Measurements from ENCODE around the gene MOB4. TPM values are rescaled to one million over a fixed set of nuclear protein-coding genes. Genes with fewer than 3 reads are reported as not detected.

MOB4 gene
- total RNA-seq, 1 experiment from 2014 or later: 20.5 TPM

DNA sequence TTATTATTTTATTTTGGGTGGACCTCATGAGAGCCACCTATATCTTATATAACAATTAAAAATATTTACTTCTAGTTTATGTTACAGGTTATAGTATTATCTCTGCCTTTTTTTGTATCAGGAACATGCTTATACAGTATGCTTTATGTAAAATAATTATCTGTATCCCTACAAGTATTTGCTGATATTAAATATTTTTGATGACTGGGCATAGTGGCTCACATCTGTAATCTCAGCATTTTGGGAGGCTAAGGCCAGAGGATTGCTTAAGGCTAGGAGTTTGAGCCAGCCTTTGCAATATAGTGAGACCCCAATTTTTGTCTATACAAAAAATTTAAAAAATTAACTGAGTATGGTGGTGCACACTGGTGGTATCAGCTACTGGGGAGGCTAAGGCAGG lies 39.6 kb downstream of the MOB4 start:
- TF ChIP-seq, protein P1, sequence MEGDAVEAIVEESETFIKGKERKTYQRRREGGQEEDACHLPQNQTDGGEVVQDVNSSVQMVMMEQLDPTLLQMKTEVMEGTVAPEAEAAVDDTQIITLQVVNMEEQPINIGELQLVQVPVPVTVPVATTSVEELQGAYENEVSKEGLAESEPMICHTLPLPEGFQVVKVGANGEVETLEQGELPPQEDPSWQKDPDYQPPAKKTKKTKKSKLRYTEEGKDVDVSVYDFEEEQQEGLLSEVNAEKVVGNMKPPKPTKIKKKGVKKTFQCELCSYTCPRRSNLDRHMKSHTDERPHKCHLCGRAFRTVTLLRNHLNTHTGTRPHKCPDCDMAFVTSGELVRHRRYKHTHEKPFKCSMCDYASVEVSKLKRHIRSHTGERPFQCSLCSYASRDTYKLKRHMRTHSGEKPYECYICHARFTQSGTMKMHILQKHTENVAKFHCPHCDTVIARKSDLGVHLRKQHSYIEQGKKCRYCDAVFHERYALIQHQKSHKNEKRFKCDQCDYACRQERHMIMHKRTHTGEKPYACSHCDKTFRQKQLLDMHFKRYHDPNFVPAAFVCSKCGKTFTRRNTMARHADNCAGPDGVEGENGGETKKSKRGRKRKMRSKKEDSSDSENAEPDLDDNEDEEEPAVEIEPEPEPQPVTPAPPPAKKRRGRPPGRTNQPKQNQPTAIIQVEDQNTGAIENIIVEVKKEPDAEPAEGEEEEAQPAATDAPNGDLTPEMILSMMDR (IDR thresholded peaks at IDR 0.05; ENCODE audit: unreplicated experiment): no peak
- H3K36me3 Mint-ChIP-seq (ENCODE audit: insufficient read depth, unreplicated experiment): peaks cover 50% of the 10 kb centered on the region
- no peaks in the 10 kb centered on the region for H3K27me3 Mint-ChIP-seq (ENCODE audit: insufficient read depth, unreplicated experiment)
- ChIA-PET CTCF (no interaction called here), POLR2A (interaction anchor here (0.6 to 1.3 kb wide), 2 partner anchors 39 to 636 kb away, joined by 3 to 4 read pairs; partner anchors contain the start of gene MOB4)
- no peaks in the 10 kb centered on the region for H3K9me3 Mint-ChIP-seq (ENCODE audit: unreplicated experiment)
- intact Hi-C loops (cut with micrococcal nuclease): loop anchor here (10.0 kb wide), 1 partner anchor 149 kb away; the partner anchor contains the start of gene MARS2
- no TSS peak for BruUV-seq (replicated peaks)
- no peak for DNase-seq (ENCODE audit: unreplicated experiment)
- no peaks in the 10 kb centered on the region for H3K4me1 Mint-ChIP-seq (ENCODE audit: insufficient read depth, unreplicated experiment)
- H3K4me3 Mint-ChIP-seq (ENCODE audit: unreplicated experiment): no peak overlapping the region
- H3K27ac Mint-ChIP-seq (ENCODE audit: low read depth, unreplicated experiment): no peak overlapping the region

DNA sequence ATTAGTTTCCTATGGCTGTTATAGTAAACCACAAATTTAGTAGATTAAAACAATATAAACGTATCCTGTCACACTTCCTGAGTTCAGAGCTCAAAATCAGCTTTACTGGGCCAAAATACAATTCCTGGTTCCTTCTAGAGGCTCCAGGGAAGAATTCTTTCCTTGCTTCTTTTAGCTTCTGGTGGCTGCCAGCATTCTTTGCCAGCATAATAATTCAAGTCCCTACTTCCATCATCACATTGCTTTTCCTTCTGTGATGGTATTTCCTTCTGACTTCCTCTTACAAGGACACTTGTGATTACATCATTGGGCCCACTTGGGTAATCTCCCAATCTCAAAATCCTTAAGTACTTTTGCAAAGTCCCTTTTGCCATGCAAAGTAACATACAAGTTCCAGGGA lies 40.6 kb downstream of the MOB4 start:
- no peak overlapping the region for H3K4me3 Mint-ChIP-seq (ENCODE audit: unreplicated experiment)
- TF ChIP-seq, protein P1 (IDR thresholded peaks at IDR 0.05; ENCODE audit: unreplicated experiment): no peak
- ChIA-PET POLR2A (interaction anchor here (0.7 kb wide), 1 partner anchor 9 kb away, joined by 3 read pairs; no protein-coding TSS in a partner anchor), CTCF (interaction anchor here (0.6 kb wide), 1 partner anchor 354 kb away, joined by 3 read pairs; no protein-coding TSS in a partner anchor)
- no peaks in the 10 kb centered on the region for H3K4me1 Mint-ChIP-seq (ENCODE audit: insufficient read depth, unreplicated experiment)
- H3K27me3 Mint-ChIP-seq (ENCODE audit: insufficient read depth, unreplicated experiment): no peaks in the 10 kb centered on the region
- peaks cover 50% of the 10 kb centered on the region for H3K36me3 Mint-ChIP-seq (ENCODE audit: insufficient read depth, unreplicated experiment)
- peak overlapping the region; percentile 17 for H3K27ac Mint-ChIP-seq (ENCODE audit: low read depth, unreplicated experiment)
- BruUV-seq (replicated peaks): no TSS peak
- intact Hi-C loops (cut with micrococcal nuclease): loop anchor here (10.0 kb wide), 1 partner anchor 148 kb away; the partner anchor contains the start of gene MARS2
- H3K9me3 Mint-ChIP-seq (ENCODE audit: unreplicated experiment): no peaks in the 10 kb centered on the region
- DNase-seq (ENCODE audit: unreplicated experiment): no peak

DNA sequence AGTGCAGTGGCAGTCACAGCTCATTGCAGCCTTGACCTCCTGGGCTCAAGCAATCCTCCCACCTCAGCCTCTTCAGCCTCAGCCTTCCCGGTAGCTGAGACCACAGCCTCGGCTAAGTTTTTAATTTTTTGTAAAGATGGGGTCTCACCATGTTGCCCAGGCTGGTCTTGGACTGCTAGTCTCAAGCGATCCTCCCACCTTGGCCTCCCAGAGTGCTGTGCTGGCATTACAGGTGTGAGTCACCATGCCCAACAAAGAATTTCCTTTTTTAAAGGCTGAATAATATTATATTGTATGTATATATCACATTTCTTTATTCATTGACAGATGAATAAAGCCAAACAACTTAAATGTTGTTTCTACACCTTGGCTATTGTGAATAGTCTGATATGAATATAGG lies 42.5 kb downstream of the MOB4 start:
- TF ChIP-seq, protein P1 (IDR thresholded peaks at IDR 0.05; ENCODE audit: unreplicated experiment): no peak
- Mint-ChIP-seq H3K27me3 (ENCODE audit: insufficient read depth, unreplicated experiment) (no peaks in the 10 kb centered on the region), H3K27ac (ENCODE audit: low read depth, unreplicated experiment) (no peak overlapping the region), H3K4me1 (ENCODE audit: insufficient read depth, unreplicated experiment) (no peaks in the 10 kb centered on the region), H3K36me3 (ENCODE audit: insufficient read depth, unreplicated experiment) (peaks cover 40% of the 10 kb centered on the region), H3K4me3 (ENCODE audit: unreplicated experiment) (no peak overlapping the region), H3K9me3 (ENCODE audit: unreplicated experiment) (no peaks in the 10 kb centered on the region)
- ChIA-PET CTCF (no interaction called here), POLR2A (interaction anchor here (0.7 kb wide), 1 partner anchor 124 kb away, joined by 3 read pairs; the partner anchor contains the start of gene SF3B1)
- BruUV-seq (replicated peaks): no TSS peak
- intact Hi-C loops (cut with micrococcal nuclease): loop anchor here (10.0 kb wide), 1 partner anchor 146 kb away; the partner anchor contains the start of gene MARS2
- DNase-seq (ENCODE audit: unreplicated experiment): no peak

DNA sequence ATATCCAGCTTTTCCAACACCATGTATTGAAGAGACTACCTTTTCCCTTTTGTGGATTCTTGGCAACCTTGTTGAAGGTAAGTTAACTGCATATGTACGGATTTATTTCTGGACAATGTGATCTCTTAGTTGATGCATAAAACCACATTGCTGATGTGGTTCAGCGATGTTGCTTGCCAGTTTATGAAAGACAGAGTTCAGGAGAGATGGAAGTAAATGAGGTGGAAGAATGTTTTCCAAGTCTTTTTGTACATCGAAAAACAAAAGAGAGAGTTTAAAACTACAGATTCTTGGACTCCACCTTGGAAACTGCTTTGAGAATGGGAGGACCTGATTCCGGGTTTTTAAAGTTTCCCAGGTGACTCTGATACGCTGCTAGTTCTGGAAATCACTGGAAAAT lies 43.8 kb downstream of the MOB4 start:
- Mint-ChIP-seq H3K27me3 (ENCODE audit: insufficient read depth, unreplicated experiment) (no peaks in the 10 kb centered on the region), H3K27ac (ENCODE audit: low read depth, unreplicated experiment) (no peak overlapping the region), H3K4me3 (ENCODE audit: unreplicated experiment) (no peak overlapping the region), H3K9me3 (ENCODE audit: unreplicated experiment) (no peaks in the 10 kb centered on the region), H3K4me1 (ENCODE audit: insufficient read depth, unreplicated experiment) (no peaks in the 10 kb centered on the region), H3K36me3 (ENCODE audit: insufficient read depth, unreplicated experiment) (peaks cover 28% of the 10 kb centered on the region)
- no peak for DNase-seq (ENCODE audit: unreplicated experiment)
- no TSS peak for BruUV-seq (replicated peaks)
- CTCF ChIA-PET: no interaction called here
- TF ChIP-seq, protein P1 (IDR thresholded peaks at IDR 0.05; ENCODE audit: unreplicated experiment): no peak
- POLR2A ChIA-PET: no interaction called here
- intact Hi-C loops (cut with micrococcal nuclease): loop anchor here (10.0 kb wide), 1 partner anchor 145 kb away; the partner anchor contains the start of gene MARS2

All from MCF 10A (cell line).